Psoas muscle (tissue), 8 donors: Measurements from ENCODE around the gene ROBO3. TPM values are rescaled to one million over a fixed set of nuclear protein-coding genes. Genes with fewer than 3 reads are reported as not detected.

ENCODE experiments used
- ATAC-seq, 4 donors: fragments of 200-7000 bp; cut with Tn5 transposase; one replicate each; pipeline ENCODE4 v1.9.1; 2020; ENCODE audit warnings: moderate library complexity in 3 of 4, mild to moderate bottlenecking in 2 of 4
- DNase-seq, 2 donors: peaks; one replicate each; pipeline ENCODE4 v3.0.0-alpha.2; 2020
- H3K27ac ChIP-seq: fragments of 200-600 bp; one replicate; pipeline ENCODE4 v1.8.0; 2022
- H3K27me3 ChIP-seq, 3 donors: fragments of 200-600 bp in 1 of 3; one replicate each; pipeline versions ENCODE4 v1.6.1 to v1.8.0; 2013 to 2022; ENCODE audit warnings: low read length in 2 of 3, mild to moderate bottlenecking in 2 of 3, moderate library complexity in 1 of 3; ENCODE audit not compliant: insufficient read depth in 3 of 3
- H3K36me3 ChIP-seq, 2 donors: fragments of 200-600 bp in 1 of 2; one replicate each; pipeline versions ENCODE4 v1.6.1 to v1.8.0; 2013 to 2022; ENCODE audit warnings: low read depth in 1 of 2, mild to moderate bottlenecking in 1 of 2, moderate library complexity in 1 of 2; ENCODE audit not compliant: insufficient read depth in 1 of 2
- H3K4me1 ChIP-seq: fragments of 200-600 bp; one replicate; pipeline ENCODE4 v1.8.0; 2022
- H3K4me3 ChIP-seq: fragments of 200-600 bp; one replicate; pipeline ENCODE4 v1.8.0; 2022; ENCODE audit warnings: mild to moderate bottlenecking
- H3K9me3 ChIP-seq: fragments of 200-600 bp; one replicate; pipeline ENCODE4 v1.8.0; 2022
- CTCF ChIP-seq: fragments of 200-600 bp; IDR thresholded peaks from one replicate; pipeline ENCODE4 v1.8.0; 2022; ENCODE audit warnings: antibody characterized with exemption
- WGBS, 3 donors: extraction: QIAGEN DNeasy Blood & Tissue Kit; methylation state at CpG; one replicate each; pipeline versions ENCODE4 v1.1.6 to v1.1.7; 2013; 5-methylcytosine and 5-hydroxymethylcytosine counted together
- intact Hi-C, 2 donors: fragments of 100-400 bp; cut with DNase I; formaldehyde crosslinking; loops; one replicate each; pipeline versions ENCODE4 v1.11.0 to v1.14.2; 2022
- polyA plus RNA-seq, 3 donors: library from polyadenylated mRNA; stranded (reverse); fragments of 200-250 nt; gene quantifications; one replicate each; pipeline ENCODE4 v1.2.3, GENCODE V29; 2013
- total RNA-seq, 4 donors: library from RNA; stranded (reverse); fragmentation: NEBNext Ultra II Directional in 2 of 4; extraction: Animal tissue kit (Norgen Biotek cat#: 25700) in 2 of 4; gene quantifications; one replicate each; pipeline versions ENCODE4 v1.2.1 to v1.2.4, GENCODE V29; 2021 to 2023
- donor health status: healthy with polysubstance abuse.
- donor health status: DM: no; HTN: no; CAD: no; lungs with moderate emphysema.
- donor health status: Bipolar disorder and iron deficiency.
- donor health status: healthy.
- donor health status: DM: yes; HTN: yes; CAD: no.
- donor health status: DM: no; HTN: no; CAD: no.
- donor health status: DM: no; HTN: no; CAD: no.
- donor health status: DM: yes; HTN: yes; CAD: no.

Gene ROBO3
- total and polyA plus RNA-seq, 7 donors, result 1.7 to 3.6 (median 2.9) TPM

DNA sequence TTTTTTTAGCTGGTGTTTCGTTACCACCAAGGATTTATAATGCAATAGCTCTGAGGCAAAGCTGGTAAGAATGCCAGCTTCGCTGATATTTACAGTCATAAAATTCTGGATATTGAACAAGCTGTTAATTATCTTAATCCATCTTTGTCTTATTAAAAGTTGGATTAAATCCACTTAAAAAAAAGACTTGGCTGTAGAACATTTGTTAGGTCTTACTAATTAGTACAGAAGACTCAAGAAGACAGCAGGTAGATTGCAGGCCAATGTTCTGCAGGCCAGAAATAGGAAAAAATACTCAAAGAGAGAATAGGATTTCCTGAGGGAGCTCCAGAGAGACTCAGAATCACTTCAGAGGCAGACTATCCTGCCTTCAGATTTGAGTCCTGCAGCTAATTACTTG lies 24.9 kb downstream of the ROBO3 start:
- Histone ChIP-seq H3K36me3 (peaks cover 0 to 5% of the 10 kb centered on the region in 2 donors), H3K27ac (no peak overlapping the region), H3K27me3 (peaks cover 0 to 6% (median 0%) of the 10 kb centered on the region in 3 donors), H3K4me1 (peaks cover 5% of the 10 kb centered on the region), H3K4me3 (no peak overlapping the region), H3K9me3 (no peaks in the 10 kb centered on the region)
- no peak for DNase-seq
- no peak for ATAC-seq
- intact Hi-C loops, result no loop called here
- no peak for TF ChIP-seq CTCF
- 92 to 97% (median 97%) methylated on average over 2 of the region's 2 CpGs for WGBS, 3 donors

DNA sequence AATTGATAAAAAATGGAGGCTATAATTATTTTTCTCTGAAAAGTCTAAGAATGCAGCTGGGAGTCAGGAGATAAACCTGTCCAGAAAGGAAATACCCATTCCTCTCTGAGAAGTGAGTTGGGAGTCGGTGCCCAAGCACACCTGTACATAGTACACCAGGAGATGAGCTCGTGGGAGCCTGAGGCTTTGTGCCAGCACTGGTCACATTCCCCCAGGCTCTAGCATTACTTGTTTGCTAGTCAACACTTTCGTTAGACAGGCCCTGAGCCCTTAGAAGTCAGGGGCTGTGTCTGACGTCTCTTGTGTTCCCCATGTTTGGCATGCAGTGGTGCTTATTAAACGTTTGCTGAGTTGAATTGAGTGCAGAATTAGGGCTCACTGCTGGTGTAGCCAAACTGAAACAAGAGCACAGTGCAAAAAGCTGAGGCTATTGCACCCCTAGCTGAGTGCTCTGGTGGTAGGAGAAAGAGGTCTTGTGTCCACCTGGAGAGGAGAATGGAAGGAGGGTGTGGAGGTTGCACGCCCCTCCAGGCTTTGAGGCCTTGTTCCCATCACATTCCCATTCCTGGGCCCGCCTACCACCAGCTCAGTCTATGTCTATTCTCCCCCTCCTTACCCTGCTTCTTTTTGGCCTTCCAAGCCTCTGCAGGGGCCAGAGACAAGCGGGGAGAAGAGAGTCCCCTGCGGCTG lies 25.6 kb downstream of the ROBO3 start:
- ATAC-seq, result no peak
- Histone ChIP-seq H3K4me1 (peaks cover 5% of the 10 kb centered on the region), H3K27me3 (peaks cover 0 to 6% (median 0%) of the 10 kb centered on the region in 3 donors), H3K36me3 (peaks cover 0 to 5% of the 10 kb centered on the region in 2 donors), H3K9me3 (no peaks in the 10 kb centered on the region), H3K4me3 (no peak overlapping the region), H3K27ac (no peak overlapping the region)
- 37 to 43% (median 40%) methylated on average over 9 of the region's 9 CpGs for WGBS, 3 donors
- intact Hi-C loops, result no loop called here
- DNase-seq, result no peak
- TF ChIP-seq CTCF, result no peak

- DNase-seq, result peak in 1 of 2 donors; percentile 68
- intact Hi-C loops, result no loop called here
- 15 to 21% (median 17%) methylated on average over 12 of the region's 12 CpGs for WGBS, 3 donors
Measured at GRCh38 chr11:124891373-124891861, 26.2 kb downstream of the ROBO3 start.

DNA sequence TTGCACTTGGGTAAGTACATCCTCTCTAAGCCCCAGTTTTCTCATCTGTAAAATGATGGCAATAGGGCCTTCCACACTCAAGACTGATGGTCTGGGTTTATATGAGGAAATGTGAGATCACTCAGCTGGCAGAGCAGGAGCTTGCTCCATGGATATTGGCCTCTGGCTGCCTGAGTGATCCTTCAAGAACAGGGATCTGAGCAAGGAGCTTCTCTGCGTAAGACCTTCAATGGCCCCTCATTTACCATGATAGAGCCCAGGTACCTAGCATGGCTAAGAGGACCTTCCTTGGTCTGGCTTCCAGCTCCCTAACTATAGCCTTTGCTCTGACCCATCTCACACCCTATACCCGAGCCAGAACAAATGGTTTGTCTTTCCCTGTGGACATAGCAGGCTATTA lies 26.9 kb downstream of the ROBO3 start:
- Histone ChIP-seq H3K9me3 (no peaks in the 10 kb centered on the region), H3K4me3 (no peak overlapping the region), H3K36me3 (peaks cover 0 to 5% of the 10 kb centered on the region in 2 donors), H3K27ac (no peak overlapping the region), H3K4me1 (peaks cover 5% of the 10 kb centered on the region), H3K27me3 (peaks cover 0 to 6% (median 0%) of the 10 kb centered on the region in 3 donors)
- WGBS, 3 donors, result 74 to 79% (median 79%) methylated on average over 2 of the region's 2 CpGs
- no peak for TF ChIP-seq CTCF
- DNase-seq (no peak), ATAC-seq (no peak)
- intact Hi-C loops, result no loop called here

More at GRCh38 chr11:124891373-124891861, 26.2 kb downstream of the ROBO3 start:
- Histone ChIP-seq H3K36me3 (peaks cover 0 to 5% of the 10 kb centered on the region in 2 donors), H3K9me3 (no peaks in the 10 kb centered on the region), H3K27me3 (peaks cover 0 to 6% (median 0%) of the 10 kb centered on the region in 3 donors), H3K27ac (no peak overlapping the region), H3K4me1 (peaks cover 5% of the 10 kb centered on the region), H3K4me3 (no peak overlapping the region)
- TF ChIP-seq CTCF, result no peak
- ATAC-seq, result peak in 3 of 4 donors; percentile 28 to 39 (median 35)
